H9 (cell line): ENCODE measurements around the gene RBMS3. TPM values are rescaled to one million over a fixed set of nuclear protein-coding genes. Genes with fewer than 3 reads are reported as not detected.

Source experiments
- DNase-seq: peaks from one replicate; pipeline ENCODE4 v3.0.0-alpha.2; 2017
- H2AFZ ChIP-seq: one replicate; pipeline ENCODE4 v1.6.1; 2013; ENCODE audit warnings: mild to moderate bottlenecking, low read length, control low read depth, moderate library complexity
- H2AK5ac ChIP-seq: 2 replicates; pipeline ENCODE4 v1.6.1; 2013; ENCODE audit warnings: low read length, control low read depth, mixed read lengths; ENCODE audit not compliant: insufficient read length
- H2BK120ac ChIP-seq: one replicate; pipeline ENCODE4 v1.6.1; 2013; ENCODE audit warnings: low read depth, mild to moderate bottlenecking, low read length, control low read depth, inconsistent platforms; ENCODE audit not compliant: poor library complexity, severe bottlenecking
- H2BK12ac ChIP-seq: 2 replicates; pipeline ENCODE4 v1.6.1; 2013; ENCODE audit warnings: low read length, control low read depth, mixed read lengths, low read depth; ENCODE audit not compliant: insufficient read length
- H2BK15ac ChIP-seq: 2 replicates; pipeline ENCODE4 v1.6.1; 2013; ENCODE audit warnings: low read depth, low read length, control low read depth
- H2BK20ac ChIP-seq: one replicate; pipeline ENCODE4 v1.6.1; 2013; ENCODE audit warnings: low read depth, mild to moderate bottlenecking, low read length, control low read depth, inconsistent platforms; ENCODE audit not compliant: poor library complexity, severe bottlenecking
- H2BK5ac ChIP-seq: 2 replicates; pipeline ENCODE4 v1.6.1; 2013; ENCODE audit warnings: low read length, control low read depth, mixed read lengths; ENCODE audit not compliant: insufficient read length
- H3K14ac ChIP-seq: 2 replicates; pipeline ENCODE4 v1.6.1; 2013; ENCODE audit warnings: low read length, control low read depth; ENCODE audit not compliant: insufficient read depth
- H3K18ac ChIP-seq: 2 replicates; pipeline ENCODE4 v1.6.1; 2013; ENCODE audit warnings: low read depth, mild to moderate bottlenecking, mixed read lengths, low read length, control low read depth; ENCODE audit not compliant: insufficient read length
- H3K23ac ChIP-seq: 2 replicates; pipeline ENCODE4 v1.6.1; 2013; ENCODE audit warnings: low read length, control low read depth, mixed read lengths, low read depth; ENCODE audit not compliant: insufficient read length
- H3K23me2 ChIP-seq: 2 replicates; pipeline ENCODE4 v1.6.1; 2013; ENCODE audit warnings: low read depth, mild to moderate bottlenecking, mixed read lengths, low read length, control low read depth; ENCODE audit not compliant: insufficient read length, poor library complexity, severe bottlenecking
- H3K27ac ChIP-seq: 2 replicates; pipeline ENCODE4 v1.5.1; 2013; ENCODE audit warnings: low read length, control low read depth, mixed read lengths, low read depth; ENCODE audit not compliant: insufficient read length
- H3K27me3 ChIP-seq: 2 replicates; pipeline ENCODE4 v1.6.1; 2013; ENCODE audit warnings: low read length, control low read depth, inconsistent platforms; ENCODE audit not compliant: insufficient read depth
- H3K4ac ChIP-seq: 2 replicates; pipeline ENCODE4 v1.6.1; 2013; ENCODE audit warnings: low read depth, mild to moderate bottlenecking, control low read depth, inconsistent platforms, low read length, moderate library complexity
- H3K4me1 ChIP-seq: 2 replicates; pipeline ENCODE4 v1.6.1; 2013; ENCODE audit warnings: low read length, control low read depth, inconsistent platforms; ENCODE audit not compliant: insufficient read depth
- H3K4me2 ChIP-seq: 2 replicates; pipeline ENCODE4 v1.6.1; 2013; ENCODE audit warnings: low read length, control low read depth, mixed read lengths; ENCODE audit not compliant: insufficient read length, insufficient read depth
- H3K56ac ChIP-seq: 2 replicates; pipeline ENCODE4 v1.6.1; 2013; ENCODE audit warnings: low read depth, mild to moderate bottlenecking, mixed read lengths, low read length, control low read depth; ENCODE audit not compliant: insufficient read length
- H3K79me1 ChIP-seq: 2 replicates; pipeline ENCODE4 v1.6.1; 2013; ENCODE audit warnings: low read depth, mild to moderate bottlenecking, moderate library complexity, low read length, control low read depth, inconsistent platforms; ENCODE audit not compliant: insufficient read depth, poor library complexity, severe bottlenecking
- H3K79me2 ChIP-seq: 2 replicates; pipeline ENCODE4 v1.6.1; 2013; ENCODE audit warnings: low read length, control low read depth, inconsistent platforms; ENCODE audit not compliant: insufficient read depth
- H3K9ac ChIP-seq: 2 replicates; pipeline ENCODE4 v1.6.1; 2013; ENCODE audit warnings: low read length, control low read depth, mixed read lengths; ENCODE audit not compliant: insufficient read length; ENCODE audit errors: extremely low read depth
- H3K9me3 ChIP-seq: one replicate; pipeline ENCODE4 v1.6.1; 2013; ENCODE audit warnings: low read depth, low read length, inconsistent platforms; ENCODE audit not compliant: control insufficient read depth
- H3T11ph ChIP-seq: one replicate; pipeline ENCODE4 v1.6.1; 2013; ENCODE audit warnings: mild to moderate bottlenecking, low read length, control low read depth, inconsistent platforms
- H4K20me1 ChIP-seq: one replicate; pipeline ENCODE4 v1.6.1; 2013; ENCODE audit not compliant: control insufficient read depth, insufficient read length, insufficient read depth
- H4K5ac ChIP-seq: 2 replicates; pipeline ENCODE4 v1.6.1; 2013; ENCODE audit warnings: low read depth, mild to moderate bottlenecking, mixed read lengths, low read length, control low read depth; ENCODE audit not compliant: insufficient read length
- H4K8ac ChIP-seq: replicated peaks from 2 replicates; pipeline ENCODE4 v1.6.1; 2013; ENCODE audit warnings: low read length, control low read depth, mixed read lengths, low read depth; ENCODE audit not compliant: insufficient read length
- H4K91ac ChIP-seq: 2 replicates; pipeline ENCODE4 v1.6.1; 2013; ENCODE audit warnings: low read depth, mild to moderate bottlenecking, moderate library complexity, mixed read lengths, low read length, control low read depth; ENCODE audit not compliant: insufficient read length
- H3K27ac Mint-ChIP-seq, 3 experiments: 2 replicates in 2 of 3; 3 replicates in 1 of 3; pipeline ENCODE4 v1.8.0; 2020 to 2021; ENCODE audit warnings: mixed read lengths in 3 of 3, mild to moderate bottlenecking in 1 of 3, moderate library complexity in 1 of 3
- H3K27me3 Mint-ChIP-seq: 2 replicates; pipeline ENCODE4 v1.8.0; 2021; ENCODE audit warnings: low read depth, mild to moderate bottlenecking, moderate library complexity, mixed read lengths
- H3K36me3 Mint-ChIP-seq, 3 experiments: 2 replicates in 2 of 3; 3 replicates in 1 of 3; pipeline ENCODE4 v1.8.0; 2020 to 2021; ENCODE audit warnings: low read depth in 3 of 3, mixed read lengths in 3 of 3; ENCODE audit not compliant: insufficient read depth in 1 of 3
- H3K4me1 Mint-ChIP-seq, 2 experiments: 2 replicates each; pipeline ENCODE4 v1.8.0; 2020; ENCODE audit warnings: mixed read lengths in 2 of 2
- H3K4me3 Mint-ChIP-seq, 2 experiments: 2 replicates in 1 of 2; 3 replicates in 1 of 2; pipeline ENCODE4 v1.8.0; 2020 to 2021; ENCODE audit warnings: mild to moderate bottlenecking in 2 of 2, mixed read lengths in 2 of 2, moderate library complexity in 1 of 2
- H3K9me3 Mint-ChIP-seq, 2 experiments: 2 replicates in 1 of 2; 3 replicates in 1 of 2; pipeline ENCODE4 v1.8.0; 2020; ENCODE audit warnings: mild to moderate bottlenecking in 2 of 2, mixed read lengths in 2 of 2, moderate library complexity in 1 of 2
- total RNA-seq: library from RNA; stranded (reverse); gene quantifications from 2 replicates; pipeline ENCODE4 v1.2.1, GENCODE V29; 2021
- TF ChIP-seq, protein P1 (sequence below): fragments of 200-600 bp; sonication (generic); conservative IDR thresholded peaks from 3 replicates; pipeline ENCODE4 v1.8.0; 2021; ENCODE audit warnings: antibody characterized with exemption, mild to moderate bottlenecking

The RBMS3 gene
- total RNA-seq, 1 experiment from 2014 or later, result 8.1 TPM

DNA sequence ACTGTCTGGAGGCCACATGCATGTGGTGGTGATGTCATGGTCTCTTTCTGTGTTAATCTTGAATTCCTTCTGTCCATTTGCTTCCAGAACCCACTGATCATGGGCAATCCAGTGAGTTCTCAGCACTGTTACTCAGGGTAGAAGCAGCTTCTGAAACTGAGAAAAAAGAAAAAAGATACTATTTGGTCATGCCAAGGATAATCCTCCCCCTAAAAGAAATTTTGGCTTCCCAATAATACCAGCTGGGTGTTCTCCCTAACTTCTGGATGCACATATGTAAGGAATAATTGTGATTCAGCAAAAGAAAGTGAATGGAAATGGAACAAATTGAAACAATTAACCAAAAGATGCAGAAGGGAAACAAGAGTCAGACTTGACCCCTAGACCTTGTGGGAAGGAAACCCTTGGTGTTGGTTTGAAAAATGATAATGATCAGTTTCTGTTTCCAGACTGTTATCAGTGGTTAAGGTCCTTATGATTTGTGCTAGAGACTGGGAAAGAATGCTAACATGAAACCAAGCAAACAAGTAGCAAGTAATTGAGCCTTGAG is 92.3 kb downstream of the RBMS3 start:
- no peaks in the 10 kb centered on the region for H3K79me1 ChIP-seq
- no peaks in the 10 kb centered on the region for H3K79me2 ChIP-seq
- H3K23me2 ChIP-seq, result no peaks in the 10 kb centered on the region
- Mint-ChIP-seq H3K4me3 (no peak overlapping the region), H3K9me3 (no peaks in the 10 kb centered on the region), H3K36me3 (no peaks in the 10 kb centered on the region; a peak in 1 of 7 replicates), H3K4me1 (peaks cover 0 to 7% of the 10 kb centered on the region in 2 experiments; a peak in 1 of 4 replicates), H3K27ac (no peak overlapping the region), H3K27me3 (no peaks in the 10 kb centered on the region)
- 0 out of 2 replicates have a peak, but pooled peaks cover 2% of the 10 kb centered on the region for H3K4me1 ChIP-seq
- H2BK20ac ChIP-seq, result no peak overlapping the region
- no peak overlapping the region for H2AFZ ChIP-seq
- no peak overlapping the region for H3T11ph ChIP-seq
- H3K27me3 ChIP-seq, result no peaks in the 10 kb centered on the region
- no peak overlapping the region for H3K9ac ChIP-seq
- no peak overlapping the region for H4K91ac ChIP-seq
- no peak overlapping the region for H3K27ac ChIP-seq
- H4K8ac ChIP-seq, result no peak overlapping the region
- H2BK5ac ChIP-seq, result no peak overlapping the region
- no peak overlapping the region for H2BK15ac ChIP-seq
- H4K5ac ChIP-seq, result no peak overlapping the region
- H3K14ac ChIP-seq, result no peak overlapping the region
- TF ChIP-seq, protein P1, sequence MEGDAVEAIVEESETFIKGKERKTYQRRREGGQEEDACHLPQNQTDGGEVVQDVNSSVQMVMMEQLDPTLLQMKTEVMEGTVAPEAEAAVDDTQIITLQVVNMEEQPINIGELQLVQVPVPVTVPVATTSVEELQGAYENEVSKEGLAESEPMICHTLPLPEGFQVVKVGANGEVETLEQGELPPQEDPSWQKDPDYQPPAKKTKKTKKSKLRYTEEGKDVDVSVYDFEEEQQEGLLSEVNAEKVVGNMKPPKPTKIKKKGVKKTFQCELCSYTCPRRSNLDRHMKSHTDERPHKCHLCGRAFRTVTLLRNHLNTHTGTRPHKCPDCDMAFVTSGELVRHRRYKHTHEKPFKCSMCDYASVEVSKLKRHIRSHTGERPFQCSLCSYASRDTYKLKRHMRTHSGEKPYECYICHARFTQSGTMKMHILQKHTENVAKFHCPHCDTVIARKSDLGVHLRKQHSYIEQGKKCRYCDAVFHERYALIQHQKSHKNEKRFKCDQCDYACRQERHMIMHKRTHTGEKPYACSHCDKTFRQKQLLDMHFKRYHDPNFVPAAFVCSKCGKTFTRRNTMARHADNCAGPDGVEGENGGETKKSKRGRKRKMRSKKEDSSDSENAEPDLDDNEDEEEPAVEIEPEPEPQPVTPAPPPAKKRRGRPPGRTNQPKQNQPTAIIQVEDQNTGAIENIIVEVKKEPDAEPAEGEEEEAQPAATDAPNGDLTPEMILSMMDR, result no peak
- H3K4ac ChIP-seq, result no peak overlapping the region
- no peak overlapping the region for H3K23ac ChIP-seq
- H3K56ac ChIP-seq, result no peak overlapping the region
- H4K20me1 ChIP-seq, result no peaks in the 10 kb centered on the region
- H3K4me2 ChIP-seq, result no peak overlapping the region
- H3K9me3 ChIP-seq, result no peaks in the 10 kb centered on the region
- no peak for DNase-seq
- no peak overlapping the region for H2BK120ac ChIP-seq
- H3K18ac ChIP-seq, result no peak overlapping the region
- no peak overlapping the region for H2AK5ac ChIP-seq
- no peak overlapping the region for H2BK12ac ChIP-seq
